ENCODE data around the gene RASSF1.

RASSF1 gene

DNA sequence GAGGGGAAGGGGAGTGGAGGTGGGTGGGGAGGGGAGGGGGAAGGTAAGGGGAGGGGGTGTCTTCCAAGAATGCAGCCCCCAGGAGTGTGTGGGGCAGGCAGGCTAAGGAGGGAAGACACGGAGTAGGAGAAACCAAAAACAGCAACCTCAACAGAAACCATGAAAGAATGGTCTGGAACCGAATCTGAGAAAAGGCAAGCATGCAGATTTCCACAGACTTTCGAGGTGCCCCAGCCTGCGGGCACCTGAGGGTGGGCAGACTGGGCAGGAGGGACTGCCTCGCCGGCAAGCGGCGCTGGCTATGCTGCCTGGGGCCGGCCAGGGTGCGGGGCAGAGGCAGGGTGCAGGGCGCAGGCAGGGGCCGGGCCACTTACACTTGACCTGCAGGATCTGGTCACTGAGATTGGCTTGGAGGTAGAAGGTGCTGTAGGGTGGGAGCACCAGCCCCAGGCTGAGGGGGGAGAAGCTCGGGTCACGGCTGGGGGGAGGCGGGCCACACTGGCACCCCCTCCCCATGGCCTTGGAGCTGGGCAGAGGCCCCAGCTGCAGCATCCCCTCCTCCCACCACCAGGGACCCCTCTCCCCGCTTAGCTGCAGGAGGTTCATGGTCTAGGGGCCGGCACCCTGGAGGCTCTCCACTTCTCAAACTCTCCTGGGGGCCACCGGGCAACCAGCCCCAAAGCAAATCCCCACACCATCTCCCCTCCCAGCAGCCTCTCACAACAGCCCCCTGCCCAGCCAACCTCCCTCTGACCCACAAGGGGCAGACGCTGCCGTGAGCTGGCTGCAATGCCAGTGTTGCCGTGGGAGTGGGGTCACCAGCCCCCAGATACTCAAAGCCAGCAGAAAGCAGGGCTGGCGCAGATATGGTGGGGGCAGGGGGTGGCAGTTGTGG, 34.0 kb upstream of the RASSF1 start:
- H2AFZ ChIP-seq (ENCODE audit: low read depth) = no peak overlapping the region
- H4K20me1 ChIP-seq (ENCODE audit: insufficient read depth) = no peaks in the 10 kb centered on the region
- H3K4me1 ChIP-seq (ENCODE audit: low read depth, poor library complexity, severe bottlenecking) = peaks cover 22% of the 10 kb centered on the region
- H3K4me2 ChIP-seq = peak overlapping the region; percentile 42
- H3K4me3 ChIP-seq (IDR thresholded peaks at IDR 0.05; ENCODE audit: insufficient read depth, low read depth, low read length) = no peak overlapping the region
- no peak for TF ChIP-seq CTCF (conservative IDR thresholded peaks at IDR 0.05; ENCODE audit: low read depth, low read length)
- H3K27me3 ChIP-seq (ENCODE audit: insufficient read depth, low read depth) = no peaks in the 10 kb centered on the region
- no peak overlapping the region for H3K9ac ChIP-seq
- no peaks in the 10 kb centered on the region for H3K79me2 ChIP-seq (ENCODE audit: insufficient read depth, low read depth)
- no peaks in the 10 kb centered on the region for H3K36me3 ChIP-seq (ENCODE audit: insufficient read depth)
- no peak overlapping the region for H3K27ac ChIP-seq

GRCh38 chr3:50373146-50374051, 32.8 kb upstream of the RASSF1 start:
- Histone ChIP-seq H3K36me3 (ENCODE audit: insufficient read depth) (no peaks in the 10 kb centered on the region), H3K79me2 (ENCODE audit: insufficient read depth, low read depth) (no peaks in the 10 kb centered on the region), H3K27me3 (ENCODE audit: insufficient read depth, low read depth) (no peaks in the 10 kb centered on the region), H3K4me3 (IDR thresholded peaks at IDR 0.05; ENCODE audit: insufficient read depth, low read depth, low read length) (no peak overlapping the region), H3K27ac (no peak overlapping the region), H4K20me1 (ENCODE audit: insufficient read depth) (no peaks in the 10 kb centered on the region), H3K4me1 (ENCODE audit: low read depth, poor library complexity, severe bottlenecking) (peaks cover 22% of the 10 kb centered on the region), H2AFZ (ENCODE audit: low read depth) (no peak overlapping the region), H3K9ac (no peak overlapping the region), H3K4me2 (no peak overlapping the region)
- no peak for TF ChIP-seq CTCF (conservative IDR thresholded peaks at IDR 0.05; ENCODE audit: low read depth, low read length)

- H3K4me1 ChIP-seq (ENCODE audit: low read depth, poor library complexity, severe bottlenecking) = peaks cover 22% of the 10 kb centered on the region
- no peak overlapping the region for H3K4me3 ChIP-seq (IDR thresholded peaks at IDR 0.05; ENCODE audit: insufficient read depth, low read depth, low read length)
- no peaks in the 10 kb centered on the region for H4K20me1 ChIP-seq (ENCODE audit: insufficient read depth)
- H3K79me2 ChIP-seq (ENCODE audit: insufficient read depth, low read depth) = no peaks in the 10 kb centered on the region
- H3K27ac ChIP-seq = no peak overlapping the region
- H2AFZ ChIP-seq (ENCODE audit: low read depth) = peak overlapping the region; percentile 26; the same call in 1 of the 2 replicates
- no peaks in the 10 kb centered on the region for H3K36me3 ChIP-seq (ENCODE audit: insufficient read depth)
- TF ChIP-seq CTCF (conservative IDR thresholded peaks at IDR 0.05; ENCODE audit: low read depth, low read length) = no peak
- peak overlapping the region; percentile 39 for H3K4me2 ChIP-seq
- no peaks in the 10 kb centered on the region for H3K27me3 ChIP-seq (ENCODE audit: insufficient read depth, low read depth)
- no peak overlapping the region for H3K9ac ChIP-seq
Observed at GRCh38 chr3:50372349-50372748, 31.7 kb upstream of the RASSF1 start.

DNA sequence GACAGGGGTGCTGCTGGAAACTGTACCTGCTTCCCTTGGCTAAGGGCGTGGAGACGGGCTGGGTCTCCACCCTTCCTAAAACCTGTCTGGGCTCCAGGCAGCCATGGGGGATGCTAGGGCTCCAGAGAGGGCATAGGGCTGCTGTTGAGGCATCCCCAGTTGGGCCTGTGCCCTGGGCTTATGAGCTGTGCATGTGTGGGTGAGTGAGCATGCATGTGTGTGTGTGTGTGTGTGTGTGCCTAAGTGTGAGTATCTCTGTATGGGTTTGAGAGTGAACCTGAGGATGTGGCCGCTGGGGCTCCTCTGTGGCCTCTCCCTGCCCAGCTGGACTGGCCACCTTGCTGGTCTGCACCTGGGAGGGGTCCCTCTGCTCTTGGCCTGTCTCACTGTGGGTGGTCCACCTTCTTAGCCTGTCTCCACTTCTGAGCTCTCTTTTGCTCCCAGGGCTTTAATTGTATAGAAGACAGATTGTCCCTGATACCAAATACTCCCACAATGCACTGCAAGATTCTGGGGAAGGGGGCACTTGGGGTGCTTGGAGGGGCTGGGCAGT, 30.6 kb upstream of the RASSF1 start:
- Histone ChIP-seq H3K36me3 (ENCODE audit: insufficient read depth) (no peaks in the 10 kb centered on the region), H3K27ac (no peak overlapping the region), H3K27me3 (ENCODE audit: insufficient read depth, low read depth) (no peaks in the 10 kb centered on the region), H4K20me1 (ENCODE audit: insufficient read depth) (no peaks in the 10 kb centered on the region), H2AFZ (ENCODE audit: low read depth) (no peak overlapping the region), H3K4me2 (no peak overlapping the region), H3K9ac (no peak overlapping the region), H3K79me2 (ENCODE audit: insufficient read depth, low read depth) (no peaks in the 10 kb centered on the region), H3K4me3 (IDR thresholded peaks at IDR 0.05; ENCODE audit: insufficient read depth, low read depth, low read length) (no peak overlapping the region), H3K4me1 (ENCODE audit: low read depth, poor library complexity, severe bottlenecking) (peaks cover 22% of the 10 kb centered on the region)
- TF ChIP-seq CTCF (conservative IDR thresholded peaks at IDR 0.05; ENCODE audit: low read depth, low read length) = no peak
